GM18502 (cell line): ENCODE measurements around the gene KATNA1.

Source experiments
- ATAC-seq: cut with Tn5 transposase; IDR thresholded peaks from one replicate; pipeline ENCODE4 v1.9.1; 2021; ENCODE audit warnings: mild to moderate bottlenecking; ENCODE audit not compliant: unreplicated experiment, poor library complexity

Gene KATNA1

DNA sequence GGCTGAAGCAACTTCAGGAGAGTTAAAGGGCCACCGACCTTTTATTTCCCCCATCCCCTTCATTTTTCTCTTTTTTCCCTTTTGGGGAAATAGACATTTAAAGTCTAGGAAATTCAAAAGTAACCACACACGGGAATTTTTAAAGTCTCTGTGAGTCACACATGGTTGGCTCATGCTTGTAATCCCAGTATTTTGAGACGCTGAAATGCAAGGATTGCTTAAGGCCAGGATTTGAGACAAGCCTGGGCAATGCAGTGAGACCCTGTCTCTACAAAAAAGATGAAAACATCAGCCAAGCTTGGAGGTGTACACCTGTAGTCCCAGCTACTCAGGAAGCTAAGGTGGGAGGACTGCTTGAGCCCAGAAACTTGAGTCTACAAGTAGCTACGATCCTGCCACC lies 34.2 kb downstream of the KATNA1 start:
- no peak for ATAC-seq

DNA sequence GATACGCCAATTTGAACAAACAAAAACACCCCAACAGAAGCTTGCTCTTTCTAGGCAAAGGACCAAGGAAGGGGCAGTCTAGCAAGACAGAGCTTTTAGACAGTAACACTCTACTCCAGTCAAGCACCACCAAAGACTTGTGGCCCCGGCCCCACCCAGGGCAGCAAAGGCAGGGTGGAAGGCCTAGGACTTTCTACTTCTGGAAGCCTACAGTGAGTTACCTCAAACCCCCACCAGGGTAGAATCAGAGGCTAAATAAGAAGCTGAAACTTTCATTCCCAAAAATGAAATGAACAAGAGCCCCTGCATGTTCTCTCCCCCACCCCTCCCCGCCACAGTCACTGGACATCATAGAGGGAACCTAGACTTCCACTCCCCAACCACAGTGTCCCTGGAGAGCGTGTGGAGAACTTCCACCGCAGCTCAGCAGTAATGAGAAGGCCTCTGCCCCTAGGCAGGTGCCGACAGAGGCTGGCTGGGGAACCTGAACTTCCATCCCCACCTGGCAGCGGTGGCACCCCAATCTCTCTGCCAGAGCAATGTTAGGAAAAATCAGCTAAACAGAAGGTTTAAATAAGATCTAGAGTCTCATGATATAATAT lies 40.0 kb downstream of the KATNA1 start:
- ATAC-seq, result no peak

DNA sequence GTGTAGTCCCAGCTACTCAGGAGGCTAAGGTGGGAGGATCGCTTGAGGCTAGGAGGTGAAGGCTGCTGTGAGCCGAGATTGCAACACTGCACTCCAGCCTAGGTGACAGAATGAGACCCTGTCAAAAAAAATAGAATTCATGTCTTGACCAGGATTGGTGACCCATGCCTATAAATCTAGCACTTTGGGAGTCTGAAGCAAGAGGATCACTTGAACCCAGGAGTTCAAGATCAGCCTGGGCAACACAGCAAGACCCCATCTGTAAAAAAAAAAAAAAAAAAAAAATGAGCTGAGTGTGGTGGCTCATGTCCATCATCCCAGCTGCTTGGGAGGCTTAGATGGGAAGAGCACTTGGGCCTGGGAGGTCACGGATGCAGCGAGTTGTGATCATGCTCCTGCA lies 48.0 kb downstream of the KATNA1 start:
- ATAC-seq, result no peak

DNA sequence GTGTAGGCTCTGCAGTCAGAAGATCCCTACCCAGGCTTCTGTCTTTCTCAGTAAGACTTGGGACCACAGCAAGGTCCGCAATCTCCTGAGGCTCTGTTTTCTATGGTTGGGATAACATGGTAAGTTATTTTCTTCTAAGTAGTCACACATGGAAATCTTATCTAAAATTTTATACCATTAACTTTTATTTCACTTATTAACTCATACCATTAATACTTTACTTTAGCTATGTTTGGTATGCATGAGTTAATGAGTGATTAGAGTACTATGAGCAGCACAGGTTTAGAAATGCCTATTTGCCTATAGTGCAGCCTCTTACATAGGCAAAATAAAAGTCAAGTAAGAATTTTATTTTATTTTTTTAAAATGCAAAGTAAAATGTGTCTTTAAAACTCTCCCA lies 55.1 kb downstream of the KATNA1 start:
- no peak for ATAC-seq

DNA sequence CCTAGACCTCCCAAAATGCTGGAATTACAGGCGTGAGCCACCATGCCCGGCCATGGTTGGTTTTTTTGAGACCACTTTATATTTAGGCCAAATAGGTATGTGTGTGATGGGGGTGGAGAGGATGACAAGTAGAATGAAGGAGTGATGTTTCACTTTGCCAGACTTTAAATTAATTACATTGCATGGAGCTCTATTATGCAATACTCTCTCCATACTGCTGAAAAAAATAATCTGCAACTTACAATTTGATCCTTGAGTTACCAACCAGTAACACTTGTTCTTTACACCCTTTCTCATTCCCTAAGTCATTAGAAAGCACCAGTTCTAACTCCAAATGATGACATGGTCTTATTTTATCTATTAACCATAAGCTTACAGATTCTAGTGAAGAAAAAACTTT lies 55.5 kb downstream of the KATNA1 start:
- no peak for ATAC-seq

DNA sequence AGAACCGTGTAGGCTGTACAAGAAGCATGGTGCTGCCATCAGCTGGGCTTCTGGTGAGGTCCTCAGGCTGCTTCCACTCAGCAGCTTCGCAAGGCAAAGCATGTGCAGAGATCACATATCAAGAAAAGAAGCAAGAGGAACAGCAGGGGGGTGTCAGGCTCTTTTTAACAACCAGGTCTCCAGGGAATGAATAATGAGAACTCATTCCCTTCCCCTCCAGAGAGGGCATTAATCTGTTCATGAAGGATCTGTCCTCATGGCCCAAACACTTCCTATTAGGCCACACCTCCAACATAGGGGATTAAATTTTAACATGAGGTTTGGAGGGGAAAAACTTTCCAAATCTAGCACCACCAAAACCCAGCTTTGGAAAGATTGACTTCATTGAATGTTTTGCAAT lies 62.4 kb downstream of the KATNA1 start:
- ATAC-seq, result no peak

DNA sequence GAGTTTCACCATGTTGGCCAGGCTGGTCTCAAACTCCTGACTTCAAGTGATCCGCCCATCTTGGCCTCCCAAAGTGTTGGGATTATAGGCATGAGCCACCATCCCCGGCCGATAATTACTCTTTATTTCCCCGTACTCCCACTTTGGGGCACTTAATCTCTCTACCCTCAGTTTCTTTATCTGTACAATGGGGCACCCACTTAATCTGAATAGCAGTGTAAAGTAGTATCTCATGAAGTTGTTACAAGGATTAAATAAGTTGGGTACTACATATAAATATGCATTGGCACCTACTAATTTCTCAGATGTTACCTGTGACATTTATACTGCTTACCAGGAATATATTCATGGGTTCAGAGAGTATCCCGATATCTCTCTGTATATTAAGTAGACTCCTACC lies 67.2 kb downstream of the KATNA1 start:
- no peak for ATAC-seq

DNA sequence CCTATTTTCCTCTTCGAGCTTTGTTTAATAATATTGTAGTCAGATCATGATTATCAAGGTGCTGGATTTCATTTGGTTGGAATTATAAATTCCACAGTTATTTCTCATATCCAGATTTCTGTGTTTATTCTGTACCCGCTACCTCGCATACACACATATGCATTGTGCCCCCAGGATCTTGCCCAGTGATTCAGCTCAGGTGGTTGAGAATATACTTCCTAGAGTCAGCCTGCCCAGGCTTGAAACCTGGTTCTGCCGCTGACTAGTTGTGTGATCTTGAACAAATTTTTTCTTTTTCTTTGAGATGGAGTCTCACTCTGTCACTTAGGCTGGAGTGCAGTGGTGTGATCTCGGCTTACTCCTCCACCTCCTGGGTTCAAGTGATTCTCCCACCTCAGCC lies 67.6 kb downstream of the KATNA1 start:
- ATAC-seq, result no peak

DNA sequence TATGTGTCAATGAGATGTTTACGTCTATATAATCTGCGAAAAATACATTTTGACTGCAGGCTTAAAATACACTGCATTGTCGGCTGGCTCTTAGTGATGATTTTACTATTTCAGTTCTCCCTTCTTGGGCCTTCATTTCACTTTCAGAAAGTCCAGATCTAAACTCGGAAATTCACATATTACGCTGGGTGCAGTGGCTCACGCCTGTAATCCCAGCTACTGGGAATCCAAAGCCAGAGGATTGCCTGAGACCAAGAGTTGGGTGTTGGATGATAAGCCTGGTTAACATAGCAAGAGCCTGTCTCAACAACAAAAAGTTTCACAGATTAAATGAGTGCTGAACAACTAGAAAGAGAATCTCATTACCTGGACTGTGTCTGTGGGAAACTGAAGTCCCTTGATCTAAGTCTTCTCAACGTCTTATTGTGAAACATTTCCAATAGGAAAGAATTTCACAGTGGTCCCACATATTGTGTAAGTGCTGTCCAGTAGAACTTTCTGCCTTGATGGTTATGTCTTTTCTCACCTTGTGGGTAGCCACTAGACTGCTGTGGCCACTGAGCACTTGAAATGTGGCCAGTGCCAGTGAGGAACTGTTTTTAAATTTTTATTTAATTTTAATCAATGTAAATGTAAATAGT lies 80.4 kb downstream of the KATNA1 start:
- ATAC-seq, result no peak

DNA sequence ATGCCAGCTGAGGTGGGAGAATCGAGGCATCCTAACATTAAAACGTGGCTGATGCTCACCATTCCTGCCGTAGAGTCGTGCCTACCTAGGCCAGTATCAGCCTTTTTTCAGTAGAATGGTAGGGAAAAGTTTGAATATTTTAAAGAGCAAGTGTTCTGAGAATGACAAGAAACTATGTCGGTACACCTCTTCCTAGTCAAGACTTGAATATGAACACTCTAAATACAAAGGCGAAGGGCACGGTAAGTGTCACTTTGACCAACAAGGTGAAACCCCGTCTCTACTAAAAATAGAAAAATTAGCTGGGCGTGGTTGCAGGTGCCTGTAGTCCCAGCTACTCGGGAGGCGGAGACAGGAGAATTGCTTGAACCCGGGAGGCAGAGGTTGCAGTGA lies 81.3 kb downstream of the KATNA1 start:
- no peak for ATAC-seq

DNA sequence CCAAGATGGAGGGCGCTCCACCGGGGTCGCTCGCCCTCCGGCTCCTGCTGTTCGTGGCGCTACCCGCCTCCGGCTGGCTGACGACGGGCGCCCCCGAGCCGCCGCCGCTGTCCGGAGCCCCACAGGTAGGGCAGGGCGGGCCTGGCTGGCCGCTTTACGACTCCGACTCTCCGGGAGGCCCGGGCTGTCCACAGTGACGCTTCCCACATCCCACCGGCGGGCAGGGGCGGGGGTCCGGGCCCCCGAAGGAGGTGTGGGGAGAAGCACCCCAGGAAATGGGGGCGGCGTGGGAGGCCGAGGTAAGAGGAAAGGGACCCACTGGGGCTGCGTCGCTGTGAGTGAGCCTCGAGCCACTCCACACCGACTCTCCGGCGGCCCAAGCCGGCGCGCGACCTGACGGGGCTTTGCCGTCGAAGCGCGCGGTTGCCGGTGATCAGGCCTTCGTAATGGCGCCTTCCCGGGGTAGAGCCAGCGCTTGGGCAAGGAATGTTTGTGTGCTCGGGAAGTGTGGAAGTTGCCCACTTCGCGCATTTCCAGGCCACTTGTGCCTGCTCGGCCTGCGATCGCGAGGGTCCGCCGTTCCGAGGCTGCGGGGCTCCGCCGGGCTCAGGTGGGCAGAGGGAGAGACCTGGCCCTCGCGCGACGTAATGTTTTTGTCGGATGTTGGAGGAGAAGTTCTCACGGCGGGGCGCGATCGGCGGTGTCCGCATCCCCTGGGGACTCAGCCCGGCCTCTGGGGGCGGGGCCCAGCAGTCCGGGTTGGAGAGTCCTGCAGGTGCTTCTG lies 81.9 kb downstream of the KATNA1 start:
- ATAC-seq, result peak; percentile 24

DNA sequence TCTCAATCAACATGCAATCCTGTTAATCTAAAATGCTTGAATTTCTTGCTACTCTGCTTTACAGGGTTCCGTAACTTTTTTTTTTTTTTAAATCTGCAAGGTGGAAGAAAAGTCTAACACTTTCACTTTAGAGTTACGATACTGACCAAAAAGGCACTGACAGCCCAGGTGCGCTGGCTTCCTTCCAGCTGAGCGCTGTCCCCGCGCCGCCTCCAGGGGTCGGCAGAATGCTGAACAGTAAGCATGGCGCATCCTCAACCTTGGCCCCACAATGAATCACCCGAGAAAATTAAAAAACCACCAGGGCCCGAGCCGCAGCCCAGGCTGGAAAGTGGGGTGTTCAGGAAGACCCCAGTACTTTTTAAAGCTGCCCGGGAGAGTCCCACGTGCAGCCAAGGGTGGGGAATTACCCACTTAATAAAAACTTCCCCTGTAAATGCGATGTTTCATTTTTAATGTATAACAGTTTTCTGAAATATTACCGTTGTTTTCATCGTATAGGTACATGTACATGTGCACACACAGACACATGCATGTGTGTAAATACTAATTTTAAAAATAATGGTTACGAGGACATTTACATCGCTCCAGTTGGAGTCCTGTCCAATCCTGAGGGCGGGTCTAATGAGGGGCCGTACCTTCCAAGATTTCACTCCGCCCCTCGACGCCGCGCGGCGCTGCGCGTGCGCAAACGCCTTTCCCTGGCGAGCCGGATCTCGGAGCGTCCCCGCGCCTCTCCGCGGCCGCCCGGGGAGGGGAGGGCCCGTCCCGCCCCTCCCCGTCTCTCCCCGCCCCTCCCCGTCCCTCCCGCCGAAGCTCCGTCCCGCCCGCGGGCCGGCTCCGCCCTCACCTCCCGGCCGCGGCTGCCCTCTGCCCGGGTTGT lies 82.7 kb downstream of the KATNA1 start, which contains the start of gene GINM1:
Gene GINM1 (plus strand): TSS at position 849 of the 883 bp plus-strand sequence. CDS start 40 bp downstream, outside the sequence.
- peak; percentile 81 for ATAC-seq

DNA sequence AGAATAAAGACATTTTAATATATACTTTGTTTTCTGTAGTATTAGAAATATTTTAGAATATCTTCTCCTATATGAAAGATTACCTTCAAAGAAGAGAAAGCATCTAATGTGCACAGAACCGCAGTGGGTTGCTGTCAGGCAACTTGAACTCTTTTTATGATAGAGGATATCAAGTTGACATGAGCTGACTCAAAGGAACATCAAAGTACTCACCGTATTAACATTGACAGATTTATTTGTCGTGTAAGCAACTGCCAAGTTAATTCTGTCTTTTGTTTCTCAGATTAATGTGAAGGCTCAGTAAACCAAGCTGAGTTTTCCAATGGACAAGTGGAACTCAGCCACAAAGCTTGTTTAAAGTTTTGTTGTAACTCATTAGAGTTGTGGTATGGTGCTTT lies 84.6 kb downstream of the KATNA1 start:
- ATAC-seq, result no peak

DNA sequence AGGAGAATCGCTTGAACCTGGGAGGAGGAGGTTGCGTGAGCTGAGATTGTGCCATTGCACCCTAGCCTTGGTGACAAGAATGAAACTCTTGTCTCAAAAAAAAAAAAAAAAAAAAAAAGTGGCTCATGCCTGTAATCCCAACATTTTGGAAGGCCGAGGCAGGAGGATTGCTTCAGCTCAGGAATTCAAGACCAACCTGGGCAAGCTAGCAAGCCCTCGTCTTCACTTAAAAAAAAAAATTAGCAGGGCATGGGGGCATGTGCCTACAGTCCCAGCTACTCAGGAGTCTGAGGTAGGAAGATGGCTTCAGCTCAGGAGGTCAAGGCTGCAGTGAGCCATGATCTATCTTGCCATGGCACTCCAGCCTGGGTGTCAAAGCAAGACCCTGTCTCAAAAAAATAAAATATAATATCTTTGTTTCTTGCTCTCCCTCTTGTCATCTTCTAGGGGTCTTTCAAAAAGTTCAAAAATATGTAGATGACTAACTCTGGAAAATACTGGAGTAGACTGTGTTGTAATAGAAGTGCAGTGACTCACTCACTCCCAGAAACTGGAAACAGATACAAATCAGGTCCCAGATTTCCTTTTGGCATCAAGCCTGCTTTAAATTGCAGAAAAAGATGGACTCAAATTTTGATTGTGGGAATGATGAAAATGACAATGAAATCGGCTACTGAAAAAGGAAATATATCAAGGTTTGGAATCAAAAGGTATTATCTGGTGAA lies 85.1 kb downstream of the KATNA1 start:
- no peak for ATAC-seq

DNA sequence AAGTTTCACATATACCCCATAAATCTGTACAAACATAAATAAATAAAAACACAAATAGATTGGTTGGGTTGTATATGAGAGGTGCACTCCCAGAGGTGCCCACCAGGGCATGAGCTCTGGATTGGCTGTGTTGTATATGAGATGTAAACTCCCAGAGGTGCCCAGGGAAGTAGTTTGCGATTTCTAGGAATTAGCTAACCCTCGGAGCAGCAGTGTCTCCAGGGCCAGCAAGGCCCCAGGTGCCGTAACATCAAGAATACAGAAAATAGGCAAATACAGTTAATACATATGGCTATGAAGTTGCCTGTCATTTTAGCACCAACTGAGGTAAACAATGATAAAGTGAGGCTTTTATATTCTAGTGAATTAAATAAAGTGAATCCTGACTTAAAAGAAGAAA lies 87.8 kb downstream of the KATNA1 start:
- ATAC-seq, result no peak

DNA sequence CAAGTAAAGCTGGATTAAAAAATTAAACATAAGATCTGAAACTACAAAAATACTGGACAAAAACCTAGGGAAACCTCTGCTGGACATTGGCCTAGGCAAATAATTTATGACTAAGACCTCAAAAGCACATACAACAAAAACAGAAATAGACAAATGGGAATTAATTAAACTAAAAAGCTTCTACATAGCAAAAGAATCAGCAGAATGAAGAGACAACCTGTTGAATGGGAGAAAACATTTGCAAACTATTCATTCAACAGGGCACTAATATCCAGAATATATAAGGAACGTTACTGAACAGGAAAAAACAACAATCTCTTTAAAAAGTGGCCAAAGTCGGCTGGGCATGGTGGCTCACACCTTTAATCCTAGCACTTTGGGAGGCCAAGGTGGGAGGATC lies 89.1 kb downstream of the KATNA1 start:
- no peak for ATAC-seq

DNA sequence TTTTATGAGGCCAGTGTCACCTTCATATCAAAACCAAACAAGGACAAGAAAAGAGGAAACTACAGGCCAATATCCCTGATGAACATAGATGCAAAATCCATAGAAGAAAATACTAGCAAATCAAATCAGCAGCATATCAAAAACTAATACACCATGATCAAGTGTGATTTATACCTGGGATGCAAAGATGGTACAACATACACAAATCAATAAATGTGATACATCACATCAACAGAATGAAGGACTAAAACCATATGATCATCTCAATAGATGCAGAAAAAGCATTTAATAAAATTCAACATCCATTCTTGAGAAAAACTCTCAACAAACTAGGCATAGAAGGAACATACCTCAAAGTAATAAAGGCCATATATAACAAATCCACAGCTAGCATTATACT lies 90.5 kb downstream of the KATNA1 start:
- no peak for ATAC-seq

DNA sequence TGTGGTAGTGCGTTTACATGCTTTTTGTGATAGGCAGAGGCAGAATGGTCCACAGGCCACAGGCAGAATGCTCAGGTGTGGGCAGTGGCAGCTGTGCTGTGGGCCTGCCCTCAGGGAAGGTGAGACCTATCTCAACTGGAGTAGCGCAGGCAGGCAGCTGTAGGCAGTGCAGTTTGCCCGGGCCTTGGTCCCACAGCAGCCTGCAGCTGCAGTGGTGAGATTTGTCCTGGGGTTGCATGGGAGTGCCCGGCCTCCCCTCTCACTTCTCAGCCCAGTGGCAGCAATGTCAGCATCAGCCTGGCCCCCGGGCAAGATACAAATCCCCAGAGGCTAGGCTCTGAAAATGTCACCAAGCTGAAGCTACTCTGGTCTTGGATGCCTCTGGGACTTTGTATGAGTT lies 96.6 kb downstream of the KATNA1 start:
- ATAC-seq, result no peak

DNA sequence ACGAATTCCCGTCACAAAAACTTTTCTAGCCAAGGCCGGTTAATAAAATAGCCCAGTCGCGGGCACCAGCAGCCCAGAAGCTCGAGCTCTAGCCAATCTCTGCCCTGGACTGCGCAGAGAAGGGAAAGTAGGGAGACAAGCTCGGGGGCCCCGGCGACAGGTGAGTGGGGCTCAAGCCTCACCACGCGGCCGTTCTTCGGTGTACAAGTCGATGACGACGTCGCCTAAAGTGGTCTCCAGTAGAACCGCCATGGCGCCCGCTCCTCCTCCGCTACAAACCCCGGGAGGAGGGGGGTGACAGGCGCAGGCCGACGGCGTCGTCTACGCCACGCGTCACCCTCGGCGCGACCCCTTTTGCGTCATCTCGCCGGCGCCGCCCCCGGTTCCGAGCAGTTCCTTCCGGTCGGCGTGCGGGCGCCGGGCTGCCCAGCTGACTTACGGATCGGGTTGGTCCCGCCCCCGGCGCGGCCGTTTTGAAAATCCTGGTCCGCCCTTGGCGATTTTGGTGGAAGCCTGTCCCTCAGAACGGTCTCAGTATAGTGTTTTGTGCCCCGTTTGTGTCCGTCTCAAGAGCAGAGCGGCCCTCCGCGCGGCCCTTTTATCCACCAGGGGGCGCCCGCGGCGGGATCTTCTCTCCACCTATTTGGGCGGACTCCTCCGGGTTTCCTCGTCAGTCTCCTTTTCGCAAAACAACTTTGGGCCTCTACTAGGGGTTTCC lies 102.6 kb downstream of the KATNA1 start, which contains the start of gene PPIL4:
Gene PPIL4 (minus strand): TSS at position 290 of the 718 bp plus-strand sequence. CDS start 38 bp downstream, at position 252.
- peak; percentile 92 for ATAC-seq
